ENCODE measurements around the gene TANGO2. TPM values are rescaled to one million over a fixed set of nuclear protein-coding genes. Genes with fewer than 3 reads are reported as not detected.

Gene TANGO2
- total and polyA plus RNA-seq, 3 donors from 2014 or later = 13.5 to 21.5 (median 19.0) TPM

DNA sequence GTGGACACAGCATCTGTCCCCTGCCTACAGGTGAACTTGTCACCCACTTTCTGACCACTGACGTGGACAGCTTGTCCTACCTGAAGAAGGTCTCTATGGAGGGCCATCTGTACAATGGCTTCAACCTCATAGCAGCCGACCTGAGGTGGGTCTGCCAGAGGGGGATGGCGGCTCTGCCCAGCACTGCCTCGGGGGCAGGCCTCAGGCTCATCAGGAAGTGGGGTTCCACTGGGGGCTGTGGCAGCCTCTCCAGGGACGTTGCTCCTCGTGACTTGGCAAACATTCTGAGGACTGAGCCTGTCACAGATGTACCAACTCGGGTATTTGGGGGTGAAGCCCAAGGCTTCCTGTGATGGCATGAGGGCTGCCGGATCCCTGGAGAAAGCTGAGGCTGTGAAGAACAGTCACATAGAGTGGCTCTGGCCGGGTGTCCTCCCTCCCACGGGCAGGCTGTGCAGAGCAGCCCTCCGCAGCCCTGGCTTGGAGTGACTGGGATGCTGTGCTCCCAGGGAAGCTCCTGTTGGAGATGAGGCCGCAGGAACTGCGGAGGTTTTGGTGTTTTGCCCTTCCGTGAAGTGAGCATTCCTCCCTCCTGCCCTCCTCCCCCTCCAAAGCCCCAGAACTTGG, 32.6 kb downstream of the TANGO2 start:
- Histone ChIP-seq H3K9me3 (no peaks in the 10 kb centered on the region), H3K4me3 (no peak overlapping the region), H3K27me3 (no peaks in the 10 kb centered on the region), H3K4me1 (no peaks in the 10 kb centered on the region), H3K27ac (no peak overlapping the region), H3K36me3 (ENCODE audit: low read depth, missing control alignments) (no peaks in the 10 kb centered on the region)
- intact Hi-C loops (cut with DNase I; ENCODE audit: low total_unique reads) = no loop called here
- no peak for DNase-seq
- WGBS, 2 donors = 78 to 85% methylated on average over 11 to 14 of the region's 14 CpGs
- TF ChIP-seq CTCF (IDR thresholded peaks at IDR 0.05) = no peak

DNA sequence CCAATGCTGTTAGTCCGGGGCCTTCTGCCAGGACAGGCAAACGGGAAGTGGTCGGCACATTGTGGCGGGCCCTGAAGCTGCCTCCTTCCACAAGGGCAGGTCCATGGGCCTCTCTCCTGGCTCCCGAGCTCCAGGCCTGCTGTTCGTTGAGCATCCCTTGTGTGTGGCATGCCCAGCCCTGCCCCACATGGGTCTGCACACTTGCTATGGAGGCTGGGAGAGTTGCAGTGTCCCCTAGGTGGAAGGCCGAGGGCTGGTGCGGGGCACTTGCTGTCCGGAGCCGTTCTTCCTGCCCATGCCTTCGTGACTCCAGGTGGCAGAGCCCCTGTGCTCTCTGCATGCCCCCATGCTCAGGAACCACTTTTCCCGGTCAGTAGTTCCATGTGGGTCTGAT, 33.1 kb downstream of the TANGO2 start:
- WGBS, 2 donors = 88 to 92% methylated on average over 12 of the region's 12 CpGs
- TF ChIP-seq POLR2A (IDR thresholded peaks at IDR 0.05) (no peak), CTCF (IDR thresholded peaks at IDR 0.05) (no peak)
- Histone ChIP-seq H3K4me3 (no peak overlapping the region), H3K9me3 (no peaks in the 10 kb centered on the region), H3K27me3 (no peaks in the 10 kb centered on the region), H3K4me1 (no peaks in the 10 kb centered on the region), H3K36me3 (ENCODE audit: low read depth, missing control alignments) (no peaks in the 10 kb centered on the region), H3K27ac (no peak overlapping the region)
- DNase-seq = no peak
- intact Hi-C loops (cut with DNase I; ENCODE audit: low total_unique reads) = no loop called here

GRCh38 chr22:20054485-20054884, 33.6 kb downstream of the TANGO2 start:
- Histone ChIP-seq H3K27me3 (no peaks in the 10 kb centered on the region), H3K4me3 (no peak overlapping the region), H3K4me1 (no peaks in the 10 kb centered on the region), H3K9me3 (no peaks in the 10 kb centered on the region), H3K27ac (no peak overlapping the region), H3K36me3 (ENCODE audit: low read depth, missing control alignments) (no peaks in the 10 kb centered on the region)
- no peak for DNase-seq
- intact Hi-C loops (cut with DNase I; ENCODE audit: low total_unique reads) = no loop called here
- TF ChIP-seq POLR2A (IDR thresholded peaks at IDR 0.05) (no peak), CTCF (IDR thresholded peaks at IDR 0.05) (no peak)
- WGBS, 2 donors = 90 to 95% methylated on average over 5 to 6 of the region's 6 CpGs

- Histone ChIP-seq H3K36me3 (ENCODE audit: low read depth, missing control alignments) (no peaks in the 10 kb centered on the region), H3K9me3 (no peaks in the 10 kb centered on the region), H3K27ac (no peak overlapping the region), H3K4me1 (no peaks in the 10 kb centered on the region), H3K27me3 (no peaks in the 10 kb centered on the region), H3K4me3 (no peak overlapping the region)
- intact Hi-C loops (cut with DNase I; ENCODE audit: low total_unique reads) = no loop called here
- 94 to 100% methylated on average over 2 of the region's 2 CpGs for WGBS, 2 donors
- DNase-seq = no peak
- TF ChIP-seq CTCF (IDR thresholded peaks at IDR 0.05) (no peak), POLR2A (IDR thresholded peaks at IDR 0.05) (no peak)
Observed at GRCh38 chr22:20055144-20055543, 34.2 kb downstream of the TANGO2 start.

DNA sequence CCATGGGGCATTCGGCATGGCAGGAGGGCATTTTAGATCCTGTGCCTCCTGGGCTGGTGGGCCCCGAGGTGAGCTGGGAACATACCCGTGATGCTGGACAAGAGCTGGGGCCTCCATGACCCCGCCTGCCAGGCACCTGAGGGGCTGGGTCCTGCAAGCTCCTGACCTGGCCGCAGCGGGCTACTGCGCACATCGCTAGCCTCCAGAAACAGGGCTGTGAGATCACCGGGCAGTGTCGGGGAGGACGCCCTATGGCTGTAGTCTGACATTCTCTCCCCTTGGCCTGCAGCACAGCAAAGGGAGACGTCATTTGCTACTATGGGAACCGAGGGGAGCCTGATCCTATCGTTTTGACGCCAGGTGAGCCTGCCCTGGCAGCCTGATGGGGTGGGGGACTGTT, 34.7 kb downstream of the TANGO2 start:
- WGBS, 2 donors = 89 to 93% methylated on average over 5 to 15 of the region's 15 CpGs
- no peak for TF ChIP-seq CTCF (IDR thresholded peaks at IDR 0.05)
- no peak for TF ChIP-seq POLR2A (IDR thresholded peaks at IDR 0.05)
- no peaks in the 10 kb centered on the region for H3K36me3 ChIP-seq (ENCODE audit: low read depth, missing control alignments)
- intact Hi-C loops (cut with DNase I; ENCODE audit: low total_unique reads) = no loop called here
- H3K4me1 ChIP-seq = no peaks in the 10 kb centered on the region
- H3K9me3 ChIP-seq = no peaks in the 10 kb centered on the region
- H3K27ac ChIP-seq = no peak overlapping the region
- H3K27me3 ChIP-seq = no peaks in the 10 kb centered on the region
- H3K4me3 ChIP-seq = no peak overlapping the region
- no peak for DNase-seq
